Uterus (tissue), 4 donors: Measurements from ENCODE around the gene ZBTB46. TPM values are rescaled to one million over a fixed set of nuclear protein-coding genes. Genes with fewer than 3 reads are reported as not detected.

Source experiments
- DNase-seq, 2 donors: peaks; one replicate each; pipeline ENCODE4 v3.0.0-alpha.2; 2019 to 2020
- H3K27ac ChIP-seq, 2 donors: fragments of 200-600 bp; sonication (generic); 1 replicate in 1 of 2; 2 replicates in 1 of 2; pipeline ENCODE4 v1.5.1; 2016 to 2018
- H3K27me3 ChIP-seq, 2 donors: fragments of 200-600 bp; sonication (generic); one replicate each; pipeline ENCODE4 v1.5.1; 2018 to 2019; ENCODE audit warnings: control low read depth in 1 of 2
- H3K36me3 ChIP-seq, 2 donors: fragments of 200-600 bp; sonication (generic); one replicate each; pipeline ENCODE4 v1.5.1; 2019; ENCODE audit warnings: control low read depth in 1 of 2
- H3K4me1 ChIP-seq, 2 donors: fragments of 200-600 bp; sonication (generic); one replicate each; pipeline ENCODE4 v1.5.1; 2018 to 2019; ENCODE audit warnings: control low read depth in 1 of 2
- H3K4me3 ChIP-seq, 2 donors: fragments of 200-600 bp; sonication (generic); 1 replicate in 1 of 2; 2 replicates in 1 of 2; pipeline ENCODE4 v1.5.1; 2018 to 2019; ENCODE audit warnings: mild to moderate bottlenecking in 1 of 2
- H3K9me3 ChIP-seq, 2 donors: fragments of 200-600 bp; sonication (generic); one replicate each; pipeline ENCODE4 v1.5.1; 2019; ENCODE audit warnings: control low read depth in 1 of 2
- CTCF ChIP-seq, 4 experiments: fragments of 200-600 bp in 2 of 4; fragments of 450-650 bp in 2 of 4; sonication (generic) in 2 of 4; IDR thresholded peaks; one replicate each; pipeline ENCODE4 v1.5.1; 2016 to 2019; ENCODE audit warnings: antibody characterized with exemption in 4 of 4, mild to moderate bottlenecking in 2 of 4, moderate library complexity in 1 of 4
- POLR2A ChIP-seq, 2 donors: fragments of 450-650 bp; IDR thresholded peaks; one replicate each; pipeline ENCODE4 v1.6.1; 2016; ENCODE audit warnings: antibody characterized with exemption in 2 of 2, mild to moderate bottlenecking in 1 of 2, moderate library complexity in 1 of 2
- intact Hi-C: fragments of 100-400 bp; cut with DNase I; formaldehyde crosslinking; loops from one replicate; pipeline ENCODE4 v1.15.1; 2023; ENCODE audit warnings: low total_unique reads
- total RNA-seq, 4 donors: library from RNA; depleted of rRNA in 3 of 4; stranded (reverse); fragments of >200 nt in 3 of 4; gene quantifications; one replicate each; pipeline versions ENCODE4 v1.1.0 to v1.2.4, GENCODE V29; 2014 to 2023
- donor health status: DM: yes; HTN: yes; CAD: no.

Gene ZBTB46
- total RNA-seq, 4 donors from 2014 or later = 5.0 to 62.8 (median 38.8) TPM

DNA sequence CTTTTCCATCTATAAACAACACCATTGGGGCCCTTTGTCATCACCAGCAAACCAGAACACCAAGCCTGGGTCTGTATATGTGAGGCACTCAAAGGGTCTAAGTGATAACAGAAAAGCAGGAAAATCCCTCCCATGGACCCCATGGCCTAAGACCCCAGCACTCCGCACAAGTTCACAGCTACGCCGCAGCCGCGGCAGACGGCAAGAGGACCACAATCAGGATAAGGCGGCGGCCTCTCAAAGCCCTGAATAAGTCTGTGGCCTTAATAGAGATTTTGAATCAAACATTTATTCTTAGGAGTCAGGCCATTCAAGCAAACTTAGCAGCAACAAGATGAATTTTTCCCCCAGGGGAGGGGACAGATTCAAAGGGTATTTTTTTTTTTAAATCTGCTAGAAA, 2.9 kb downstream of the ZBTB46 start:
- intact Hi-C loops = no loop called here
- no peak overlapping the region for H3K4me3 ChIP-seq
- TF ChIP-seq POLR2A (IDR thresholded peaks at IDR 0.05) (no peak), CTCF (IDR thresholded peaks at IDR 0.05) (no peak)
- H3K9me3 ChIP-seq = no peaks in the 10 kb centered on the region
- no peaks in the 10 kb centered on the region for H3K36me3 ChIP-seq
- H3K27ac ChIP-seq = peak overlapping the region in 1 of 2 donors; percentile 87
- no peak for DNase-seq
- H3K27me3 ChIP-seq = no peaks in the 10 kb centered on the region
- H3K4me1 ChIP-seq = peaks cover 0 to 10% of the 10 kb centered on the region in 2 donors

DNA sequence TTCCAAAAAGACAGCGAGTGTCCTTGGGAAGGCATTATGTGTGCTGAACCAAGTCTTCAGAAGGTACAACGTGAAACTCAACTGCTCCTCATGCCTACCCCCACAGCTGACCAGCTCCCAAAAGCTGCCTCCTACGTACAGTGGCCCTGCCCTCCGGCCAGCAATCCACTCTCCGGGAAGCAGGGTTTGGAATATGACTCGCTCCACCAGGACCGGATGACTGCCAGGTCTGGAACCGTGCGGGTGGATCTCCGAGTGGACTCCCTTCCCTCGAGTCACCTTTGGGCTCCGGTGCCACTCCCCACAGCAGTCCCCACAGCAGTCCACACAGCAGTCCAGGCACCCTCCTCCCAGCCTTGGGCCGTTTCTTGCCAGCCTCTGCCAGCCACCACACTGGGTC, 4.3 kb downstream of the ZBTB46 start:
- H3K4me3 ChIP-seq = no peak overlapping the region
- no peak for TF ChIP-seq CTCF (IDR thresholded peaks at IDR 0.05)
- no peak for TF ChIP-seq POLR2A (IDR thresholded peaks at IDR 0.05)
- H3K4me1 ChIP-seq = no peaks in the 10 kb centered on the region
- no peaks in the 10 kb centered on the region for H3K9me3 ChIP-seq
- H3K27ac ChIP-seq = no peak overlapping the region
- DNase-seq = no peak
- intact Hi-C loops = no loop called here
- no peaks in the 10 kb centered on the region for H3K36me3 ChIP-seq
- H3K27me3 ChIP-seq = no peaks in the 10 kb centered on the region

GRCh38 chr20:63825331-63826118, 5.5 kb downstream of the ZBTB46 start:
- intact Hi-C loops = no loop called here
- Histone ChIP-seq H3K36me3 (no peaks in the 10 kb centered on the region), H3K4me1 (no peaks in the 10 kb centered on the region), H3K27ac (no peak overlapping the region), H3K4me3 (no peak overlapping the region), H3K27me3 (no peaks in the 10 kb centered on the region), H3K9me3 (no peaks in the 10 kb centered on the region)
- DNase-seq = no peak
- TF ChIP-seq CTCF (IDR thresholded peaks at IDR 0.05) (no peak), POLR2A (IDR thresholded peaks at IDR 0.05) (no peak)

DNA sequence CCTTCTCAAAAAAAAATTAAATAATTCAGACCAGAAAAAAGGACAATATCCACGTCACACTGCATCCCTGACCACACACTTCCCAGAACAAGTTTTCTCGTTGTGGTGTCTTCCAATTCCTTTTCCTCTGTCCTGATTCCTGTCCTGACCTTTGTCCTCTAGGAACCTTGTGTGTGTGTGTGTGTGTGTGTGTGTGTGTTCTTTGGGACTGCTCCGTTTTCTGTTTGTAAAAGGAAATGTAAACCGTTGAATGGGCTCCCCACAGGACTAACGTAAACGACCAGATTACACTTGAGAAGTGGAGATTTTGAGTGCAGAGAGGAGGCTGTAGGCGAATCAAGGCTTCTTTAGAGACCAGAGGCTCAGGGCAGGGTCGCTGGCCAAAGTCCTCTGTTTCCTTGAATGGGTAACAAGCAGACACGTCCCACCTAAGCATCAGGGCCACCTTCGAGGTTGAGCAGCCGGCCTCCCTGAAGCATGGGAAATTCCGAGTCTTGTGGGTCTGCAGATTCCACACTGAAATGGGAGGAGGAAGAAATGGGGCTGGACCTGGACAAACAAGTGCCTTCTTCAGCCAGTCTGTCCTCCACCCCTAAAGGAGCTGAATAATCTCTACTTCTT, 7.3 kb downstream of the ZBTB46 start:
- H3K4me3 ChIP-seq = no peak overlapping the region
- H3K9me3 ChIP-seq = no peaks in the 10 kb centered on the region
- H3K27ac ChIP-seq = no peak overlapping the region
- H3K4me1 ChIP-seq = no peaks in the 10 kb centered on the region
- no peaks in the 10 kb centered on the region for H3K27me3 ChIP-seq
- no peaks in the 10 kb centered on the region for H3K36me3 ChIP-seq
- intact Hi-C loops = no loop called here
- no peak for DNase-seq
- TF ChIP-seq POLR2A (IDR thresholded peaks at IDR 0.05) = no peak
- TF ChIP-seq CTCF (IDR thresholded peaks at IDR 0.05) = no peak

DNA sequence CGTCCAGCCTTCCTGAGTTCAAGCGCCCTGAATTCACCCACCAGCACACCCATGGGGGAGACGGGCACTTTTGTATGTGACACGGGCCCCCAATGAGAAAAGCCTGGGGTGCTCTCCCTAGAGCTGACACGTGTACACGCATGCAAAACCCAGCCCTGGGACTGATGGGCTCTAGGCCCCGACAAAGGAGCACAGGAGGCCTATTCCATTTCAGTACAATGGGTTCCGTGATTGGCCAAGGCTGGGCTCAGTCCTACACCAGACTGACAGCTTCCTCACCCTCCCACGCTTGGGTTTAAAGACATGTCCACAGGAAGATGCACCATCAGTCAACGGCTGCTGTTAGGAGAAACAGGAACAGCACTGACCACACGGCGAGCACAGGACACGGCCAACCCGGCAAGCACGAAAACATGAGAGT, 8.8 kb downstream of the ZBTB46 start:
- H3K4me3 ChIP-seq = no peak overlapping the region
- no peak for TF ChIP-seq POLR2A (IDR thresholded peaks at IDR 0.05)
- TF ChIP-seq CTCF (IDR thresholded peaks at IDR 0.05) = no peak
- H3K9me3 ChIP-seq = no peaks in the 10 kb centered on the region
- no peaks in the 10 kb centered on the region for H3K4me1 ChIP-seq
- H3K36me3 ChIP-seq = no peaks in the 10 kb centered on the region
- no peak for DNase-seq
- no peak overlapping the region for H3K27ac ChIP-seq
- intact Hi-C loops = no loop called here
- H3K27me3 ChIP-seq = no peaks in the 10 kb centered on the region
